Activated CD8-positive, alpha-beta T cell treated with anti-CD3 and anti-CD28 coated beads, Interleukin-2, amount 10 ng/mL, durations not matched to agents 7 days and 5 days (primary cell): ENCODE measurements around the gene SLC13A2. TPM values are rescaled to one million over a fixed set of nuclear protein-coding genes. Genes with fewer than 3 reads are reported as not detected.
"Not testable (repeated sequence)": the region's sequence is repeated elsewhere in the genome, so short reads cannot be mapped to it uniquely, and the experiment has no call there.

ENCODE experiments used
- ATAC-seq: fragments of 150-1000 bp; cut with Tn5 transposase; one replicate; pipeline ENCODE4 v1.10.0; 2021; ENCODE audit warnings: moderate library complexity
- CTCF ChIA-PET: fragments of 350-600 bp; sonication (Branson Sonifier 250); formaldehyde crosslinking; loops from one replicate; lab custom pipeline; 2021; ENCODE audit warnings: antibody characterized with exemption; lab: Charles Lee
- POLR2A ChIA-PET: fragments of 350-600 bp; sonication (Branson Sonifier 250); formaldehyde crosslinking; loops from one replicate; lab custom pipeline; 2021; ENCODE audit warnings: antibody characterized with exemption; lab: Charles Lee
- DNase-seq: peaks from one replicate; pipeline ENCODE4 v3.0.0-alpha.2; 2020
- H3K27ac Mint-ChIP-seq: one replicate; pipeline ENCODE4 v1.8.0; 2021; ENCODE audit warnings: mild to moderate bottlenecking, mixed read lengths
- H3K27me3 Mint-ChIP-seq: one replicate; pipeline ENCODE4 v1.8.0; 2021; ENCODE audit warnings: low read depth, mixed read lengths
- H3K36me3 Mint-ChIP-seq: one replicate; pipeline ENCODE4 v1.8.0; 2021; ENCODE audit warnings: low read depth, mixed read lengths
- H3K4me1 Mint-ChIP-seq: one replicate; pipeline ENCODE4 v1.8.0; 2021; ENCODE audit warnings: low read depth, mixed read lengths
- H3K4me3 Mint-ChIP-seq: one replicate; pipeline ENCODE4 v1.8.0; 2021; ENCODE audit warnings: mild to moderate bottlenecking, mixed read lengths
- H3K9me3 Mint-ChIP-seq: one replicate; pipeline ENCODE4 v1.8.0; 2022; ENCODE audit warnings: mixed read lengths; ENCODE audit not compliant: insufficient read depth
- total RNA-seq, 2 experiments: library from RNA; stranded (reverse); gene quantifications; one replicate each; pipeline ENCODE4 v1.2.3, GENCODE V29; 2021

The SLC13A2 gene
- total RNA-seq, 2 experiments from 2014 or later, result not detected

- CTCF ChIA-PET, result no interaction called here
- H3K9me3 Mint-ChIP-seq, result no peaks in the 10 kb centered on the region
- no peak overlapping the region for H3K27ac Mint-ChIP-seq
- H3K36me3 Mint-ChIP-seq, result no peaks in the 10 kb centered on the region
- POLR2A ChIA-PET, result no interaction called here
- H3K4me3 Mint-ChIP-seq, result no peak overlapping the region
- no peak for DNase-seq
- no peaks in the 10 kb centered on the region for H3K4me1 Mint-ChIP-seq
- no peak for ATAC-seq
- peaks cover 7% of the 10 kb centered on the region for H3K27me3 Mint-ChIP-seq
Measured at GRCh38 chr17:28457890-28458289, 15.6 kb upstream of the SLC13A2 start.

GRCh38 chr17:28458881-28459280 is 14.6 kb upstream of the SLC13A2 start:
- H3K4me1 Mint-ChIP-seq, H3K27me3 Mint-ChIP-seq, H3K9me3 Mint-ChIP-seq, H3K36me3 Mint-ChIP-seq, H3K4me3 Mint-ChIP-seq, POLR2A ChIA-PET, H3K27ac Mint-ChIP-seq, ATAC-seq, CTCF ChIA-PET, DNase-seq: not testable (repeated sequence)

GRCh38 chr17:28460901-28461300 is 12.5 kb upstream of the SLC13A2 start:
- POLR2A ChIA-PET, result no interaction called here
- CTCF ChIA-PET, result no interaction called here
- ATAC-seq, result no peak

GRCh38 chr17:28466001-28466400 is 7.4 kb upstream of the SLC13A2 start:
- POLR2A ChIA-PET, result no interaction called here
- no peak for DNase-seq
- CTCF ChIA-PET, result no interaction called here

More at GRCh38 chr17:28460901-28461300, 12.5 kb upstream of the SLC13A2 start:
- Mint-ChIP-seq H3K4me1 (no peaks in the 10 kb centered on the region), H3K9me3 (no peaks in the 10 kb centered on the region), H3K27ac (no peak overlapping the region), H3K36me3 (no peaks in the 10 kb centered on the region), H3K27me3 (peaks cover 2% of the 10 kb centered on the region), H3K4me3 (no peak overlapping the region)
- DNase-seq, result no peak

GRCh38 chr17:28466521-28467048 is 6.9 kb upstream of the SLC13A2 start:
- no peak for DNase-seq
- peaks cover 10% of the 10 kb centered on the region for H3K4me1 Mint-ChIP-seq
- ChIA-PET CTCF (interaction anchor here (0.9 kb wide), 1 partner anchor 50 kb away, joined by 3 read pairs; no protein-coding TSS in a partner anchor), POLR2A (no interaction called here)
- no peaks in the 10 kb centered on the region for H3K36me3 Mint-ChIP-seq
- no peak for ATAC-seq
- H3K27ac Mint-ChIP-seq, result no peak overlapping the region
- no peak overlapping the region for H3K4me3 Mint-ChIP-seq
- peaks cover 2% of the 10 kb centered on the region for H3K27me3 Mint-ChIP-seq
- no peaks in the 10 kb centered on the region for H3K9me3 Mint-ChIP-seq

More at GRCh38 chr17:28466001-28466400, 7.4 kb upstream of the SLC13A2 start:
- Mint-ChIP-seq H3K27me3 (peaks cover 2% of the 10 kb centered on the region), H3K27ac (no peak overlapping the region), H3K4me1 (peaks cover 10% of the 10 kb centered on the region), H3K9me3 (no peaks in the 10 kb centered on the region), H3K36me3 (no peaks in the 10 kb centered on the region), H3K4me3 (no peak overlapping the region)
- ATAC-seq, result no peak

GRCh38 chr17:28467456-28468025 is 5.9 kb upstream of the SLC13A2 start:
- DNase-seq, result no peak
- ChIA-PET CTCF (interaction anchor here (0.9 kb wide), 1 partner anchor 51 kb away, joined by 3 read pairs; no protein-coding TSS in a partner anchor), POLR2A (no interaction called here)
- peaks cover 2% of the 10 kb centered on the region for H3K27me3 Mint-ChIP-seq
- no peak overlapping the region for H3K27ac Mint-ChIP-seq
- no peak for ATAC-seq
- H3K4me3 Mint-ChIP-seq, result no peak overlapping the region
- peaks cover 10% of the 10 kb centered on the region for H3K4me1 Mint-ChIP-seq
- H3K36me3 Mint-ChIP-seq, result no peaks in the 10 kb centered on the region
- H3K9me3 Mint-ChIP-seq, result no peaks in the 10 kb centered on the region

- DNase-seq, H3K4me1 Mint-ChIP-seq, H3K27ac Mint-ChIP-seq, H3K9me3 Mint-ChIP-seq, H3K36me3 Mint-ChIP-seq, H3K27me3 Mint-ChIP-seq, ATAC-seq, POLR2A ChIA-PET, H3K4me3 Mint-ChIP-seq: not testable (repeated sequence)
- CTCF ChIA-PET, result interaction anchor here (2.0 kb wide), 1 partner anchor 52 kb away, joined by 5 read pairs; no protein-coding TSS in a partner anchor
Measured at GRCh38 chr17:28468033-28468735, 5.3 kb upstream of the SLC13A2 start.

GRCh38 chr17:28468781-28469180 is 4.7 kb upstream of the SLC13A2 start:
- H3K4me1 Mint-ChIP-seq, result peaks cover 10% of the 10 kb centered on the region
- H3K36me3 Mint-ChIP-seq, result no peaks in the 10 kb centered on the region
- POLR2A ChIA-PET, result no interaction called here
- CTCF ChIA-PET, result interaction anchor here (2.0 kb wide), 1 partner anchor 52 kb away, joined by 5 read pairs; no protein-coding TSS in a partner anchor
- H3K4me3 Mint-ChIP-seq, result no peak overlapping the region
- DNase-seq, result no peak
- no peaks in the 10 kb centered on the region for H3K9me3 Mint-ChIP-seq
- H3K27me3 Mint-ChIP-seq, result no peaks in the 10 kb centered on the region
- no peak overlapping the region for H3K27ac Mint-ChIP-seq
- no peak for ATAC-seq

- Mint-ChIP-seq H3K9me3 (no peaks in the 10 kb centered on the region), H3K27ac (no peak overlapping the region), H3K4me3 (no peak overlapping the region), H3K4me1 (peaks cover 10% of the 10 kb centered on the region), H3K27me3 (no peaks in the 10 kb centered on the region), H3K36me3 (no peaks in the 10 kb centered on the region)
- no peak for ATAC-seq
- DNase-seq, result no peak
- ChIA-PET CTCF (interaction anchor here (2.0 kb wide), 1 partner anchor 53 kb away, joined by 5 read pairs; no protein-coding TSS in a partner anchor), POLR2A (no interaction called here)
Measured at GRCh38 chr17:28469376-28469775, 4.1 kb upstream of the SLC13A2 start.

- ChIA-PET CTCF (no interaction called here), POLR2A (no interaction called here)
- Mint-ChIP-seq H3K4me3 (no peak overlapping the region), H3K4me1 (peaks cover 15% of the 10 kb centered on the region), H3K36me3 (no peaks in the 10 kb centered on the region), H3K27me3 (no peaks in the 10 kb centered on the region), H3K27ac (no peak overlapping the region), H3K9me3 (no peaks in the 10 kb centered on the region)
- ATAC-seq (no peak), DNase-seq (no peak)
Measured at GRCh38 chr17:28470266-28470913, 3.1 kb upstream of the SLC13A2 start.

GRCh38 chr17:28470914-28471366 is 2.5 kb upstream of the SLC13A2 start:
- POLR2A ChIA-PET, result no interaction called here
- Mint-ChIP-seq H3K4me3 (no peak overlapping the region), H3K36me3 (no peaks in the 10 kb centered on the region), H3K27ac (no peak overlapping the region), H3K27me3 (no peaks in the 10 kb centered on the region), H3K4me1 (peaks cover 20% of the 10 kb centered on the region), H3K9me3 (no peaks in the 10 kb centered on the region)
- ATAC-seq (no peak), DNase-seq (no peak)
- CTCF ChIA-PET, result no interaction called here
